Smooth muscle cell (in vitro differentiated cells): ENCODE measurements around the gene MCFD2. TPM values are rescaled to one million over a fixed set of nuclear protein-coding genes. Genes with fewer than 3 reads are reported as not detected.

Source experiments
- DNase-seq: peaks from one replicate; lab custom pipeline; 2025; ENCODE audit not compliant: unreplicated experiment; lab: John Stamatoyannopoulos, UW
- H2AFZ ChIP-seq: fragments of 200-600 bp; sonication (generic); 2 replicates; pipeline ENCODE4 v1.6.0; 2016; ENCODE audit warnings: antibody characterized with exemption, low read depth, mild to moderate bottlenecking
- H3F3A ChIP-seq: fragments of 200-600 bp; sonication (generic); 2 replicates; pipeline ENCODE4 v1.6.0; 2017; ENCODE audit warnings: antibody characterized with exemption, low read depth
- H3K27ac ChIP-seq: fragments of 200-600 bp; sonication (generic); 2 replicates; pipeline ENCODE4 v1.5.1; 2016; ENCODE audit warnings: low read depth, mild to moderate bottlenecking
- H3K27me3 ChIP-seq: fragments of 200-600 bp; sonication (generic); 2 replicates; pipeline ENCODE4 v1.6.1; 2016; ENCODE audit warnings: low read depth, mild to moderate bottlenecking
- H3K36me3 ChIP-seq: fragments of 200-600 bp; sonication (generic); 2 replicates; pipeline ENCODE4 v1.5.1; 2016; ENCODE audit warnings: low read depth
- H3K4me1 ChIP-seq: fragments of 200-600 bp; sonication (generic); 2 replicates; pipeline ENCODE4 v1.5.1; 2016; ENCODE audit warnings: low read depth
- H3K4me2 ChIP-seq: fragments of 200-600 bp; sonication (generic); 2 replicates; pipeline ENCODE4 v1.6.0; 2016; ENCODE audit warnings: mild to moderate bottlenecking
- H3K4me3 ChIP-seq: fragments of 200-600 bp; sonication (generic); 2 replicates; pipeline ENCODE4 v1.5.1; 2016; ENCODE audit warnings: mild to moderate bottlenecking
- H3K79me2 ChIP-seq: fragments of 200-600 bp; sonication (generic); 2 replicates; pipeline ENCODE4 v1.6.0; 2016; ENCODE audit warnings: low read depth, mild to moderate bottlenecking
- H3K9ac ChIP-seq: fragments of 200-600 bp; sonication (generic); 2 replicates; pipeline ENCODE4 v1.6.0; 2016; ENCODE audit warnings: low read depth
- H3K9me3 ChIP-seq: fragments of 200-600 bp; sonication (generic); replicated peaks from 2 replicates; pipeline ENCODE4 v1.5.1; 2016; ENCODE audit warnings: low read depth
- H4K20me1 ChIP-seq: fragments of 200-600 bp; sonication (generic); 2 replicates; pipeline ENCODE4 v1.6.0; 2016; ENCODE audit warnings: low read depth
- CTCF ChIP-seq: fragments of 200-600 bp; sonication (generic); IDR thresholded peaks from 2 replicates; pipeline ENCODE4 v1.5.1; 2017; ENCODE audit warnings: borderline replicate concordance, mild to moderate bottlenecking, antibody characterized with exemption; ENCODE audit not compliant: insufficient read depth, poor library complexity, severe bottlenecking
- WGBS: methylation state at CpG from one replicate; pipeline ENCODE4 v1.1.7; 2016; ENCODE audit warnings: low lambda C conversion rate; 5-methylcytosine and 5-hydroxymethylcytosine counted together
- polyA plus RNA-seq: library from polyadenylated mRNA; unstranded; fragments of >200 nt; fragmentation: Nextera tagmentation; extraction: Ambion mirVana; gene quantifications from 2 replicates; pipeline ENCODE4 v1.2.1, GENCODE V29; 2016
- total RNA-seq: library from RNA; depleted of rRNA; stranded (reverse); fragments of >200 nt; gene quantifications from 2 replicates; pipeline ENCODE4 v1.2.3, GENCODE V29; 2014

The MCFD2 gene
- total and polyA plus RNA-seq, 2 experiments from 2014 or later, result 100 to 167 TPM

DNA sequence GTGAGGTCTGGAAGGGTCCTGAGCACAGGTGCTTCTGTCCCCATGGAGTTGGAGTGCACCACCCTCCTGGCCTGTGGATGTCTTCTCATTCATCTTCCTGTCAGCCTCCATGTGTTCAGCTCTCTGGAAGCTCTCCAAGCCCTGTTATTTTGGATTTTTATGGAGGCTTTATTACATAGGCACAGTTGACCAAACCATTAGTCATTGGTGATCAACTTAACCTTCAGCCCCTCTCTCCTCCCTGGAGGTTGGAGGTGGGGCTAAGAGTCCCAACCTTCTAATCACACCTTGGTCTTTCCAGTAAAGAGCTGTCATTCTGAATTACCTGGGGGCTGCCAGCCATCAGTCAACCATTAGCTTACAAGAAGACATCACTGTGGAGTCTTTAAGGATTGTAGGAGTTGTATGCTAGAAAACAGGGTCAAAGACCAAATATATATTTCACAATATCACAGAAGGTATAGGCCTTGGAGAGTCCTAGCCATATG lies 7.5 kb upstream of the MCFD2 start:
- Histone ChIP-seq H3K4me3 (no peak overlapping the region), H2AFZ (no peak overlapping the region), H3K79me2 (peaks cover 4% of the 10 kb centered on the region), H3K9me3 (peaks cover 14% of the 10 kb centered on the region), H4K20me1 (no peaks in the 10 kb centered on the region), H3K36me3 (no peaks in the 10 kb centered on the region), H3K27ac (no peak overlapping the region), H3K27me3 (no peaks in the 10 kb centered on the region), H3K9ac (no peak overlapping the region), H3K4me2 (no peak overlapping the region), H3K4me1 (no peaks in the 10 kb centered on the region), H3F3A (peaks cover 5% of the 10 kb centered on the region)
- TF ChIP-seq CTCF, result no peak
- DNase-seq, result no peak

- no peak overlapping the region for H3K4me3 ChIP-seq
- no peak overlapping the region for H2AFZ ChIP-seq
- H3F3A ChIP-seq, result peaks cover 7% of the 10 kb centered on the region
- no peaks in the 10 kb centered on the region for H3K27me3 ChIP-seq
- WGBS, result 89% methylated on average over 4 of the region's 4 CpGs
- no peak for DNase-seq
- peaks cover 4% of the 10 kb centered on the region for H3K79me2 ChIP-seq
- no peaks in the 10 kb centered on the region for H4K20me1 ChIP-seq
- peaks cover 14% of the 10 kb centered on the region for H3K9me3 ChIP-seq
- no peak overlapping the region for H3K9ac ChIP-seq
- no peaks in the 10 kb centered on the region for H3K36me3 ChIP-seq
- no peak overlapping the region for H3K4me2 ChIP-seq
- TF ChIP-seq CTCF, result no peak
- H3K27ac ChIP-seq, result no peak overlapping the region
- no peaks in the 10 kb centered on the region for H3K4me1 ChIP-seq
These were observed 7.0 kb upstream of the MCFD2 start for GRCh38 chr2:46922606-46923005.

DNA sequence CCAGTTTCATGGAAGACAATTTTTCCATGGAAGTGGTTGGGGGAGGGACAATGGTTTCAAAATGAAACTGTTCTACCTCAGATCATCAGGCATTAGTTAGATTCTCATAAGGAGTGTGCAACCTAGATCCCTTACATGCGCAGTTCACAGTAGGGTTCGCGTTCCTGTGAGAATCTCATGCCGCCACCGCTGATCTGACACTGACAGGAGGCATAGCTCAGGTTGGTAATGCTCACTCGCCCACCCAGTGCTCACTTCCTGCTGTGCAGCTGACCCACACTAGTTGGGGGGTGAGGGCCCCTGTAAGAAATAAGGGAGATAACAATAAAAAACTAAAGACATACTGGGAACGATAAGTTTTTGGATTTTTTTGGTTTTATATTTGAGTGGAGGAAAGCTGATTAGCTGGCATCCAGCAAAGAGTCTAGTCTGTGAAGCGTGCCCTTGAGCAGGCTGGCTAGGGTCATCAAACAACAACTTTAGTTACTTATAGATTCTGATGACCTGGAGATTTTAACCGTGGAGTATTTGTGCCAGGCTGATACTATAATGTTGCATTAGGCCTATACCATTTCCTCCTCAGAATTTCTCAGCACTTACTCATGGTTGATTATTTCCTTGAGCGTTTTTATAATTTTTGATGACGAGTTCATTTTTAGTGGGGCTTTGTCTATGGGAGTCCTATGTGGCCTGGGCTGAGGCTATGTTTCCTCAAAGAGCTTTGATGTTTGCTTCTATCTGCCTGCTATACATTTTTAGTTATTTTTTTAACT lies 6.3 kb upstream of the MCFD2 start:
- no peak for DNase-seq
- Histone ChIP-seq H4K20me1 (no peaks in the 10 kb centered on the region), H3K27ac (no peak overlapping the region), H3K9me3 (peaks cover 7% of the 10 kb centered on the region), H3K4me2 (no peak overlapping the region), H3F3A (peaks cover 7% of the 10 kb centered on the region), H3K4me1 (peaks cover 2% of the 10 kb centered on the region), H3K4me3 (no peak overlapping the region), H3K79me2 (peaks cover 8% of the 10 kb centered on the region), H3K36me3 (no peaks in the 10 kb centered on the region), H3K27me3 (no peaks in the 10 kb centered on the region), H2AFZ (no peak overlapping the region), H3K9ac (no peak overlapping the region)
- no peak for TF ChIP-seq CTCF
- 89% methylated on average over 11 of the region's 11 CpGs for WGBS

DNA sequence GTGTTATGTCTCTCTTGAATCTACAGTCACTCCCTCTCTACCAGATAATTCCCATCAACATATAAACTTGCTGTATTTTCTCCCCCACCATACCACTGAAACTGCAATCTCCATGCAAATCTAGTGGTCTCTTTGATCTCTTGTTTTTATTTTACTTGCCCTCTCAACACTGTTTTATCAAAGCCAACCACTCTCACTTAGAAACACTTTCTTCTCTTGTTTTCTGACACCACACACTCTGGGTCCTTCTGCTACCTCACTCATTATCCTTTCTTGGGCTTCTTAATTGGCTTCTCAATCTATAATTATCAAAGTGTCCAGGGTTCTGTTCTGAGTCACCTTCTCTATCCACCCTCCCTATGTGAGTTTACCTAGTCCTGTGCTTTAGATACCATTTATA lies 2.0 kb upstream of the MCFD2 start:
- Histone ChIP-seq H3K4me1 (peaks cover 23% of the 10 kb centered on the region), H3K9me3 (no peaks in the 10 kb centered on the region), H3K4me3 (no peak overlapping the region), H3F3A (peaks cover 7% of the 10 kb centered on the region), H3K79me2 (peaks cover 44% of the 10 kb centered on the region), H3K27me3 (no peaks in the 10 kb centered on the region), H3K36me3 (no peaks in the 10 kb centered on the region), H4K20me1 (peaks cover 23% of the 10 kb centered on the region), H3K9ac (no peak overlapping the region), H2AFZ (no peak overlapping the region), H3K4me2 (no peak overlapping the region), H3K27ac (no peak overlapping the region)
- no peak for TF ChIP-seq CTCF
- DNase-seq, result no peak
